ENCODE measurements around the gene TMEM222.

DNA sequence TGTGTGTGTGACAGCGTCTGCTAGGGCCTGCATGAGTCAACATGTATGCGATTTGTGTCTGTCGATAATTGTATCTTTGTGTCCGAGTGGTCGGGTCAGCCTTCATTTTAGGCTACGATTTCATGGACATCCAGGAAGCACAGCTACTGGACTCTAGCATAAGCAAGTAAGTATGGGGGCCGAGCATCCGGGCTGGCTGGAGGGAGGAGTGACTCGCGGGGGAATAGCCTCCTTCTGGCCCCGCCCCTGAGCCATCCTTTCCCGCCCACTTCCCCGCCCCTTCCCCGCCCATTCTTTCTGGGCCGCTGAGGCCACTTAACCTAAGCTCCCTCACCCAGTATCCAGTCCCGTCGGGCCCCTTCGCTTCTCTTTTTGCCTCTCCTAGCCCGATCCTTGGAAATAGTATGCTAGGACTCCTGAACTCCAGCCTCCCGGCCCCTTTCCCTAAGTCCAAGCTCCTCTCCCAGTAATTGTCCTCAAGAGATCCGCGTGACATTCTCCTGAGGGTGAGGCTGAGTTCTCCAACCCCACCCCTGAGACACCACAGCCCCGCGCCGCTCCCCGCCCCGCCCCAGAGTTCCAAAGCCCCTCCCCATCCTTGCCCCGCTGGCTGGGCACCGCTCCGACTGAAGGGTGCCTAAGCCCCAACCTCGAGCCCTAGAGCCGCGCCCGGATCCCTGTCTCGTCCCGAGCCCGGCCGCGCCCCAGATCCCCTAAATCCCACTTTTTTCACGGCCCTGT, 43.6 kb downstream of the TMEM222 start:
- TF ChIP-seq, protein P1, sequence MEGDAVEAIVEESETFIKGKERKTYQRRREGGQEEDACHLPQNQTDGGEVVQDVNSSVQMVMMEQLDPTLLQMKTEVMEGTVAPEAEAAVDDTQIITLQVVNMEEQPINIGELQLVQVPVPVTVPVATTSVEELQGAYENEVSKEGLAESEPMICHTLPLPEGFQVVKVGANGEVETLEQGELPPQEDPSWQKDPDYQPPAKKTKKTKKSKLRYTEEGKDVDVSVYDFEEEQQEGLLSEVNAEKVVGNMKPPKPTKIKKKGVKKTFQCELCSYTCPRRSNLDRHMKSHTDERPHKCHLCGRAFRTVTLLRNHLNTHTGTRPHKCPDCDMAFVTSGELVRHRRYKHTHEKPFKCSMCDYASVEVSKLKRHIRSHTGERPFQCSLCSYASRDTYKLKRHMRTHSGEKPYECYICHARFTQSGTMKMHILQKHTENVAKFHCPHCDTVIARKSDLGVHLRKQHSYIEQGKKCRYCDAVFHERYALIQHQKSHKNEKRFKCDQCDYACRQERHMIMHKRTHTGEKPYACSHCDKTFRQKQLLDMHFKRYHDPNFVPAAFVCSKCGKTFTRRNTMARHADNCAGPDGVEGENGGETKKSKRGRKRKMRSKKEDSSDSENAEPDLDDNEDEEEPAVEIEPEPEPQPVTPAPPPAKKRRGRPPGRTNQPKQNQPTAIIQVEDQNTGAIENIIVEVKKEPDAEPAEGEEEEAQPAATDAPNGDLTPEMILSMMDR (conservative IDR thresholded peaks at IDR 0.05; ENCODE audit: low read depth, low read length) = no peak
- no peak for TF ChIP-seq EZH2 (IDR thresholded peaks at IDR 0.05; ENCODE audit: low read length, unreplicated experiment)
- TF ChIP-seq EZH2phosphoT487 (IDR thresholded peaks at IDR 0.05; ENCODE audit: borderline replicate concordance, low read length) = no peak

Measured in PC-3 (cell line).